Muscle of leg (tissue), 11 donors: ENCODE data around the gene METTL15. TPM values are rescaled to one million over a fixed set of nuclear protein-coding genes. Genes with fewer than 3 reads are reported as not detected.

Source experiments
- DNase-seq: peaks from one replicate; pipeline ENCODE4 v3.0.0; 2013
- H3K27ac ChIP-seq: one replicate; pipeline ENCODE4 v1.5.1; 2013; ENCODE audit warnings: mild to moderate bottlenecking, low read length, control low read depth
- H3K27me3 ChIP-seq: one replicate; pipeline ENCODE4 v1.6.1; 2013; ENCODE audit warnings: low read length; ENCODE audit not compliant: control insufficient read depth, insufficient read depth
- H3K36me3 ChIP-seq: one replicate; pipeline ENCODE4 v1.6.1; 2013; ENCODE audit warnings: low read length; ENCODE audit not compliant: control insufficient read depth, insufficient read depth
- H3K4me1 ChIP-seq: one replicate; pipeline ENCODE4 v1.6.1; 2013; ENCODE audit warnings: low read length; ENCODE audit not compliant: control insufficient read depth, insufficient read depth
- H3K4me3 ChIP-seq: one replicate; pipeline ENCODE4 v1.5.1; 2013; ENCODE audit warnings: low read length, control low read depth
- H3K9me3 ChIP-seq: replicated peaks from 2 replicates; pipeline ENCODE4 v1.6.1; 2013; ENCODE audit warnings: low read depth, low read length; ENCODE audit not compliant: control insufficient read depth
- WGBS: methylation state at CpG from one replicate; pipeline ENCODE4 v1.1.5; 2013; ENCODE audit warnings: missing lambda C conversion rate; ENCODE audit not compliant: insufficient coverage; 5-methylcytosine and 5-hydroxymethylcytosine counted together
- polyA plus RNA-seq, 8 donors: library from polyadenylated mRNA; unstranded; fragments of 120-200 nt; gene quantifications; one replicate each; pipeline versions ENCODE4 v1.2.1 to v1.2.3, GENCODE V29; 2013; ENCODE audit warnings: inconsistent platforms in 1 of 8, low replicate concordance in 1 of 8; ENCODE audit not compliant: insufficient read length in 8 of 8, insufficient read depth in 1 of 8
- total RNA-seq: library from RNA; stranded (reverse); fragments of 120-200 nt; gene quantifications from one replicate; pipeline ENCODE4 v1.2.4, GENCODE V29; 2013

Gene METTL15
- total and polyA plus RNA-seq, 9 donors: 9.5 to 14.6 (median 11.4) TPM

GRCh38 chr11:28231475-28231874 lies 123.3 kb downstream of the METTL15 start:
- Histone ChIP-seq H3K27ac (no peak overlapping the region), H3K4me1 (no peaks in the 10 kb centered on the region), H3K36me3 (no peaks in the 10 kb centered on the region), H3K4me3 (no peak overlapping the region), H3K9me3 (no peaks in the 10 kb centered on the region), H3K27me3 (no peaks in the 10 kb centered on the region)
- WGBS: 95% methylated on average over 2 of the region's 2 CpGs
- DNase-seq: no peak

- Histone ChIP-seq H3K4me3 (no peak overlapping the region), H3K9me3 (no peaks in the 10 kb centered on the region), H3K36me3 (no peaks in the 10 kb centered on the region), H3K4me1 (no peaks in the 10 kb centered on the region), H3K27me3 (no peaks in the 10 kb centered on the region), H3K27ac (no peak overlapping the region)
- no CpG with 5 or more reads among the region's 4 CpGs for WGBS
- no peak for DNase-seq
These were observed 124.5 kb downstream of the METTL15 start for GRCh38 chr11:28232649-28233048.

DNA sequence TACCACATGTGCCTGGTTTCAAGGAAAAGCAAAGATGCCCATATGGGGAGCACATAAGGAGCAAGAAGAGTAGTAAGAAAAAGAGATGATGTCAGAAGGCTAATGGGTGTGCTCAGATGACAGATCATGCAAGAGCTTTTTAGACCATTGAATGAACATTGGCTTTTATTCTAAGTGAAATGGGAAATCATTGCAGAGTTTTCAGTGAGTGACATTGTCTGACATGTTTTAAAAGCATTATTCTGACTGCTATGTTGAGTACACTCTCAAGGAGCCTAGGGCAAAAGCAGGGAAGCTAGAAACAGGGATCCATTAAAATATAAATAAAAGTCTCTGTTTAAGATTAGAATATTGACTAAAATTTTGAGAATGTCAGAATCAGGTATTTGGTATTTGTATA lies 133.6 kb downstream of the METTL15 start:
- DNase-seq: peak; percentile 26
- no peaks in the 10 kb centered on the region for H3K36me3 ChIP-seq

DNA sequence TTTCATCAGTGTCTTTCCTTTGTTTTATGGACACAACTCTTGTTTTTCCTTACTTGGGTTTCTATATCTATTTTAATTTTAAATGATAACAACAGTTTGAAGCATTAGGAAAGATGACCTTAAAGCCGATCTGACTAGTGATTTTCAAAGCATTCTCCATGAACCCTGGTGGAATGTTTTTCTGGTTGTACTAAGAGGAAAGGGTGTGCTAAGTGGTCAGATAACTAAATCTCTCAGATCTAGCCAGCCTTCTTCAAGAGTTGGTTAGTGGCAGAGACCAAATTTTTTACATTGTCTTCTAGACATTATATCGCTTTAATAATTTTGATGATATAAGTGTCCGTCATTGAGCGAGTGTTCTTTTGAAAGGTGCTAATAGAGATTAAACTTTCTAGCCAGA lies 134.4 kb downstream of the METTL15 start:
- H3K4me1 ChIP-seq: no peaks in the 10 kb centered on the region
- no peaks in the 10 kb centered on the region for H3K27me3 ChIP-seq
- no peak overlapping the region for H3K4me3 ChIP-seq
- peak; percentile 11 for DNase-seq
- no peaks in the 10 kb centered on the region for H3K36me3 ChIP-seq
- WGBS: no CpG with 5 or more reads among the region's 4 CpGs
- H3K9me3 ChIP-seq: no peaks in the 10 kb centered on the region
- H3K27ac ChIP-seq: peak overlapping the region; percentile 79

More for the DNA sequence above, 133.6 kb downstream of the METTL15 start:
- no peaks in the 10 kb centered on the region for H3K27me3 ChIP-seq
- H3K4me1 ChIP-seq: no peaks in the 10 kb centered on the region
- H3K9me3 ChIP-seq: no peaks in the 10 kb centered on the region
- no peak overlapping the region for H3K4me3 ChIP-seq
- H3K27ac ChIP-seq: peak overlapping the region; percentile 5

DNA sequence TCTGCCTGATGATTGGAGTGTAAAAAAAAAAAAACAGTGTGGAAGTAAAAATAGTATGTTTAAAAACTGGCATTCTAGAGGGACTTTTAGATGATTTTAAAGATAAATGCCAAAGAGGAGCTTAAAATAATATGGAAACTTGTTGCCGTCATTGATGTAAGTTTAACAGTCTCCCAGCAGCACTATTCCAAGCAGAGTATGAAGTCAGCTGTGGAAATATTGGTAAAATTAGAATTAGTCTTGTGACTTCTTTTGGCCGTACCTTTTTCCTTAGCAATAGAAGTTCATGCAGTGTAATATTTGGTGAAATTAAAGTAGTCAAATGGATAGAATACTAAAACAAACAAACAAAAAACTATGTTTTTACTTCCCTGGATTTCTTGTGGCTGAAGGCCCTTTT lies 134.9 kb downstream of the METTL15 start:
- H3K36me3 ChIP-seq: no peaks in the 10 kb centered on the region
- no peaks in the 10 kb centered on the region for H3K4me1 ChIP-seq
- peak; percentile 95 for DNase-seq
- WGBS: 60% methylated on average over 1 of the region's 2 CpGs
- H3K27ac ChIP-seq: peak overlapping the region; percentile 79
- H3K27me3 ChIP-seq: no peaks in the 10 kb centered on the region
- no peak overlapping the region for H3K4me3 ChIP-seq
- H3K9me3 ChIP-seq: no peaks in the 10 kb centered on the region

- no CpG with 5 or more reads among the region's 2 CpGs for WGBS
- H3K27me3 ChIP-seq: no peaks in the 10 kb centered on the region
- peak; percentile 72 for DNase-seq
- H3K27ac ChIP-seq: peak overlapping the region; percentile 79
- no peak overlapping the region for H3K4me3 ChIP-seq
- H3K9me3 ChIP-seq: no peaks in the 10 kb centered on the region
- no peaks in the 10 kb centered on the region for H3K36me3 ChIP-seq
- no peaks in the 10 kb centered on the region for H3K4me1 ChIP-seq
These were observed 135.4 kb downstream of the METTL15 start for GRCh38 chr11:28243581-28243980.

GRCh38 chr11:28245131-28245530 lies 136.9 kb downstream of the METTL15 start:
- WGBS: no CpG with 5 or more reads among the region's 2 CpGs
- H3K4me1 ChIP-seq: no peaks in the 10 kb centered on the region
- no peaks in the 10 kb centered on the region for H3K27me3 ChIP-seq
- no peak overlapping the region for H3K4me3 ChIP-seq
- no peak for DNase-seq
- no peaks in the 10 kb centered on the region for H3K9me3 ChIP-seq
- no peak overlapping the region for H3K27ac ChIP-seq
- H3K36me3 ChIP-seq: no peaks in the 10 kb centered on the region

- H3K36me3 ChIP-seq: no peaks in the 10 kb centered on the region
- no peak overlapping the region for H3K27ac ChIP-seq
- H3K27me3 ChIP-seq: no peaks in the 10 kb centered on the region
- DNase-seq: no peak
- no peak overlapping the region for H3K4me3 ChIP-seq
- H3K9me3 ChIP-seq: no peaks in the 10 kb centered on the region
- H3K4me1 ChIP-seq: no peaks in the 10 kb centered on the region
These were observed 142.0 kb downstream of the METTL15 start for GRCh38 chr11:28250192-28250591.

DNA sequence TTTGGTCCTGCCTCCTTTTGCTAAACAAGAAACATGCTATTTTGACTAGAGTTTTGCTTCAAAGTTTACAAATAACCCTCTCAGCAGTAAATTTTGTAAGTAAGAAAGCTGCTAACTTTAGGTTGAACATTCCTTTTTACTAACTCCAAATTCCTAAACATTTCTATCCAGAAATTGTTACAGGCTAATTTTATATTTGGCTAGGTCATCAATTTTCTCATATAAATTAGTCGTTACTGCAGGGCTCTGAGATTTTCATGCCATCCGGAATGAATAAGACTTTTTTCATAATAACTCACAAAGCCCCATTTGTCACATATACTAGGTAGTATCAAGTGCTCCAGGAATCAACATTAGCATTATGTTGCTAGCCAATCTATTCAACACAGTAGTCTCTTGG lies 143.1 kb downstream of the METTL15 start:
- Histone ChIP-seq H3K4me1 (no peaks in the 10 kb centered on the region), H3K9me3 (peaks cover 2% of the 10 kb centered on the region), H3K4me3 (no peak overlapping the region), H3K27me3 (no peaks in the 10 kb centered on the region), H3K36me3 (no peaks in the 10 kb centered on the region), H3K27ac (no peak overlapping the region)
- WGBS: 78% methylated on average over 1 of the region's 2 CpGs
- DNase-seq: no peak

GRCh38 chr11:28257761-28258160 lies 149.6 kb downstream of the METTL15 start:
- no peak for DNase-seq
- Histone ChIP-seq H3K36me3 (no peaks in the 10 kb centered on the region), H3K4me3 (no peak overlapping the region), H3K9me3 (peaks cover 5% of the 10 kb centered on the region), H3K27ac (no peak overlapping the region), H3K4me1 (no peaks in the 10 kb centered on the region), H3K27me3 (no peaks in the 10 kb centered on the region)

DNA sequence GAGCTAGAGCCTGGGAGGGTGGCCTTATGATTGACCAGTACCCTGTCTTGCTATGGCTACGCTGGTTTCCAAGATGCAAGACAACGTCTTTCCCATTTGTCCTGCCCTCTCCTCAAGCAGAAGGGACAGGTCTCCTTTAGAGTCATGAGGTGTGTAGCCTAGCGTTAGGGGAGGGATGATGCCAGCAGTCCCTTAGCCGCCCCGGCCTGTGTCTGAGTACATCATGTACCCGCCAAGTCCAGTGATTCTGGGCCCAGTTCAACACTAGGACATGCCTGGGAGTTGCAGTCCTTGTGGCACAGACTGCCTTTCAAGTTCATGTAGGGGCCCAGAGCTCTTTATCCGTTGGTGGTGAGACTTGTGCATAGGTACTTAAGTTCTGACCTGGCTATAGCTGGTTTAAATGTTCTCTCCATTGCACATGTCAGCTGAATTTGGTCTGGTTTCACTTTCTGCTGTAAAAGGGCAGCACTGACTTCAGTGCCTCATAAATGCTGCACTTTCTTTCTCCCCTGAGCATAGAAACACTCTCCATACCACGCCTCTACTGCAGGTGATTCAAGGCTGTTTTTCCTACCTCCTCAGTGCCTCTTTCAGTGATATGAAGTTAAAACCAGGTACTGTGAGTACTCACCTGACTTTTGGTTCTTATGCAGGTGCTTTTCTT lies 151.1 kb downstream of the METTL15 start:
- H3K4me3 ChIP-seq: no peak overlapping the region
- H3K9me3 ChIP-seq: peaks cover 5% of the 10 kb centered on the region
- no peaks in the 10 kb centered on the region for H3K36me3 ChIP-seq
- no peaks in the 10 kb centered on the region for H3K4me1 ChIP-seq
- H3K27ac ChIP-seq: no peak overlapping the region
- 77% methylated on average over 5 of the region's 8 CpGs for WGBS
- no peak for DNase-seq
- no peaks in the 10 kb centered on the region for H3K27me3 ChIP-seq
